Measurements from ENCODE around the gene RPL35A.

GRCh38 chr3:197975311-197975710, 25.3 kb downstream of the RPL35A start:
- TF ChIP-seq, protein P1, sequence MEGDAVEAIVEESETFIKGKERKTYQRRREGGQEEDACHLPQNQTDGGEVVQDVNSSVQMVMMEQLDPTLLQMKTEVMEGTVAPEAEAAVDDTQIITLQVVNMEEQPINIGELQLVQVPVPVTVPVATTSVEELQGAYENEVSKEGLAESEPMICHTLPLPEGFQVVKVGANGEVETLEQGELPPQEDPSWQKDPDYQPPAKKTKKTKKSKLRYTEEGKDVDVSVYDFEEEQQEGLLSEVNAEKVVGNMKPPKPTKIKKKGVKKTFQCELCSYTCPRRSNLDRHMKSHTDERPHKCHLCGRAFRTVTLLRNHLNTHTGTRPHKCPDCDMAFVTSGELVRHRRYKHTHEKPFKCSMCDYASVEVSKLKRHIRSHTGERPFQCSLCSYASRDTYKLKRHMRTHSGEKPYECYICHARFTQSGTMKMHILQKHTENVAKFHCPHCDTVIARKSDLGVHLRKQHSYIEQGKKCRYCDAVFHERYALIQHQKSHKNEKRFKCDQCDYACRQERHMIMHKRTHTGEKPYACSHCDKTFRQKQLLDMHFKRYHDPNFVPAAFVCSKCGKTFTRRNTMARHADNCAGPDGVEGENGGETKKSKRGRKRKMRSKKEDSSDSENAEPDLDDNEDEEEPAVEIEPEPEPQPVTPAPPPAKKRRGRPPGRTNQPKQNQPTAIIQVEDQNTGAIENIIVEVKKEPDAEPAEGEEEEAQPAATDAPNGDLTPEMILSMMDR (IDR thresholded peaks at IDR 0.05), result no peak
- no peak for TF ChIP-seq POLR2A (IDR thresholded peaks at IDR 0.05)
